ENCODE data around the gene MAN2A1. TPM values are rescaled to one million over a fixed set of nuclear protein-coding genes. Genes with fewer than 3 reads are reported as not detected.

MAN2A1 gene
- total RNA-seq, 1 experiment from 2014 or later, result 86.6 TPM

DNA sequence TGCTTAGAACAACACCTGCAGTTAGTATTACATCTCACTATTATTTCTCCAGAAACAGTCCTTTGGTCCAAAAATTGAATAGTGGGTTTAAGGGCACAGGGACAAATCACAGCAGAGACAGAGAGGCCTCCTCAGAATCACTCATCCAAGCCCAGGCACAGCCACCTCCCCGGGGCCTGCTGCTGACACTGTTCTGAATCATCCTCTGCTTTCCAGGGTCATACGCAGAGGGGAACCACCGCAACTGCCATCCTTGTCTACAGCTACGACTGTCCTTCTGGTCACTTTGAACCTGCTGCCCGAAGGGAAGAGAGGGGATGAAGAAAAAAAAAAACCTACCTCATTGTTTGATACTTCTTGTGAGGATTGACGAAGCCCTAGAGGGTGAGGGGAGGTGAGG, 35.3 kb upstream of the MAN2A1 start (continued):
- TF ChIP-seq FOXK1 (CRISPR knock-in tag; IDR thresholded peaks at IDR 0.05) (no peak), CREB1 (CRISPR knock-in tag; IDR thresholded peaks at IDR 0.05) (no peak)
- TF ChIP-seq, protein P1, sequence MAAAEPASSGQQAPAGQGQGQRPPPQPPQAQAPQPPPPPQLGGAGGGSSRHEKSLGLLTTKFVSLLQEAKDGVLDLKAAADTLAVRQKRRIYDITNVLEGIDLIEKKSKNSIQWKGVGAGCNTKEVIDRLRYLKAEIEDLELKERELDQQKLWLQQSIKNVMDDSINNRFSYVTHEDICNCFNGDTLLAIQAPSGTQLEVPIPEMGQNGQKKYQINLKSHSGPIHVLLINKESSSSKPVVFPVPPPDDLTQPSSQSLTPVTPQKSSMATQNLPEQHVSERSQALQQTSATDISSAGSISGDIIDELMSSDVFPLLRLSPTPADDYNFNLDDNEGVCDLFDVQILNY (CRISPR knock-in tag; IDR thresholded peaks at IDR 0.05), result no peak

DNA sequence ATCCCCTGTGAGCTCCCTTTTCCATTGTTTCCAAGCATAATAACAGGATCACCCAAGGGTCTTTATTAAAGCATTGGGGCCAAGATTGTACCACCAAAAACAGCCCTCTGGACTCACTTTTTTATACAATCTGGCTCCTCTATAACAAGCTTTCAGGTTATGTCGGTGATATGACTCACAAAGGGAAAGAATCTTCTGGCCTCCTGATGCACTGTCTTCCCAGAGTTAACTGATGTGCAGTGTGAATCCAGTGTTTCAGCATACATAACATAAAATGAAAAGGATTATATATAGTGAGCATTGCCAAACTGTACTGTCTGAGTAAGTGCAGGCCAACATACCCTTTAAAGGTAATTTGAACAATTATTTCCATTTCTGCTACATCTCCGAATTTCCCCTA, 33.9 kb upstream of the MAN2A1 start:
- Mint-ChIP-seq H3K27ac (no peak overlapping the region), H3K4me3 (no peak overlapping the region), H3K9me3 (no peaks in the 10 kb centered on the region), H3K4me1 (no peaks in the 10 kb centered on the region), H3K27me3 (ENCODE audit: low read depth) (no peaks in the 10 kb centered on the region), H3K36me3 (no peaks in the 10 kb centered on the region)
- DNase-seq (ENCODE audit: low spot score) (no peak), ATAC-seq (no peak)
- CTCF ChIA-PET, result no interaction called here
- TF ChIP-seq NFE2L1 (CRISPR knock-in tag; IDR thresholded peaks at IDR 0.05), result no peak
- TF ChIP-seq TCF7 (CRISPR knock-in tag; IDR thresholded peaks at IDR 0.05; ENCODE audit: low read depth), result no peak
- no peak for TF ChIP-seq RELA (CRISPR knock-in tag; IDR thresholded peaks at IDR 0.05; ENCODE audit: borderline replicate concordance)
- TF ChIP-seq, protein P2, sequence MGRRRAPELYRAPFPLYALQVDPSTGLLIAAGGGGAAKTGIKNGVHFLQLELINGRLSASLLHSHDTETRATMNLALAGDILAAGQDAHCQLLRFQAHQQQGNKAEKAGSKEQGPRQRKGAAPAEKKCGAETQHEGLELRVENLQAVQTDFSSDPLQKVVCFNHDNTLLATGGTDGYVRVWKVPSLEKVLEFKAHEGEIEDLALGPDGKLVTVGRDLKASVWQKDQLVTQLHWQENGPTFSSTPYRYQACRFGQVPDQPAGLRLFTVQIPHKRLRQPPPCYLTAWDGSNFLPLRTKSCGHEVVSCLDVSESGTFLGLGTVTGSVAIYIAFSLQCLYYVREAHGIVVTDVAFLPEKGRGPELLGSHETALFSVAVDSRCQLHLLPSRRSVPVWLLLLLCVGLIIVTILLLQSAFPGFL (CRISPR knock-in tag; IDR thresholded peaks at IDR 0.05; ENCODE audit: borderline replicate concordance), result no peak
- TF ChIP-seq JAZF1 (CRISPR knock-in tag; IDR thresholded peaks at IDR 0.05), result no peak
- TF ChIP-seq, protein P3, sequence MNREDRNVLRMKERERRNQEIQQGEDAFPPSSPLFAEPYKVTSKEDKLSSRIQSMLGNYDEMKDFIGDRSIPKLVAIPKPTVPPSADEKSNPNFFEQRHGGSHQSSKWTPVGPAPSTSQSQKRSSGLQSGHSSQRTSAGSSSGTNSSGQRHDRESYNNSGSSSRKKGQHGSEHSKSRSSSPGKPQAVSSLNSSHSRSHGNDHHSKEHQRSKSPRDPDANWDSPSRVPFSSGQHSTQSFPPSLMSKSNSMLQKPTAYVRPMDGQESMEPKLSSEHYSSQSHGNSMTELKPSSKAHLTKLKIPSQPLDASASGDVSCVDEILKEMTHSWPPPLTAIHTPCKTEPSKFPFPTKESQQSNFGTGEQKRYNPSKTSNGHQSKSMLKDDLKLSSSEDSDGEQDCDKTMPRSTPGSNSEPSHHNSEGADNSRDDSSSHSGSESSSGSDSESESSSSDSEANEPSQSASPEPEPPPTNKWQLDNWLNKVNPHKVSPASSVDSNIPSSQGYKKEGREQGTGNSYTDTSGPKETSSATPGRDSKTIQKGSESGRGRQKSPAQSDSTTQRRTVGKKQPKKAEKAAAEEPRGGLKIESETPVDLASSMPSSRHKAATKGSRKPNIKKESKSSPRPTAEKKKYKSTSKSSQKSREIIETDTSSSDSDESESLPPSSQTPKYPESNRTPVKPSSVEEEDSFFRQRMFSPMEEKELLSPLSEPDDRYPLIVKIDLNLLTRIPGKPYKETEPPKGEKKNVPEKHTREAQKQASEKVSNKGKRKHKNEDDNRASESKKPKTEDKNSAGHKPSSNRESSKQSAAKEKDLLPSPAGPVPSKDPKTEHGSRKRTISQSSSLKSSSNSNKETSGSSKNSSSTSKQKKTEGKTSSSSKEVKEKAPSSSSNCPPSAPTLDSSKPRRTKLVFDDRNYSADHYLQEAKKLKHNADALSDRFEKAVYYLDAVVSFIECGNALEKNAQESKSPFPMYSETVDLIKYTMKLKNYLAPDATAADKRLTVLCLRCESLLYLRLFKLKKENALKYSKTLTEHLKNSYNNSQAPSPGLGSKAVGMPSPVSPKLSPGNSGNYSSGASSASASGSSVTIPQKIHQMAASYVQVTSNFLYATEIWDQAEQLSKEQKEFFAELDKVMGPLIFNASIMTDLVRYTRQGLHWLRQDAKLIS (CRISPR knock-in tag; IDR thresholded peaks at IDR 0.05; ENCODE audit: borderline replicate concordance), result no peak
- TF ChIP-seq, protein P1 (CRISPR knock-in tag; IDR thresholded peaks at IDR 0.05), result no peak
- no peak for TF ChIP-seq ZNF138 (CRISPR knock-in tag; conservative IDR thresholded peaks at IDR 0.05)
- no peak for TF ChIP-seq EMX1 (CRISPR knock-in tag; IDR thresholded peaks at IDR 0.05)
- TF ChIP-seq, protein P4, sequence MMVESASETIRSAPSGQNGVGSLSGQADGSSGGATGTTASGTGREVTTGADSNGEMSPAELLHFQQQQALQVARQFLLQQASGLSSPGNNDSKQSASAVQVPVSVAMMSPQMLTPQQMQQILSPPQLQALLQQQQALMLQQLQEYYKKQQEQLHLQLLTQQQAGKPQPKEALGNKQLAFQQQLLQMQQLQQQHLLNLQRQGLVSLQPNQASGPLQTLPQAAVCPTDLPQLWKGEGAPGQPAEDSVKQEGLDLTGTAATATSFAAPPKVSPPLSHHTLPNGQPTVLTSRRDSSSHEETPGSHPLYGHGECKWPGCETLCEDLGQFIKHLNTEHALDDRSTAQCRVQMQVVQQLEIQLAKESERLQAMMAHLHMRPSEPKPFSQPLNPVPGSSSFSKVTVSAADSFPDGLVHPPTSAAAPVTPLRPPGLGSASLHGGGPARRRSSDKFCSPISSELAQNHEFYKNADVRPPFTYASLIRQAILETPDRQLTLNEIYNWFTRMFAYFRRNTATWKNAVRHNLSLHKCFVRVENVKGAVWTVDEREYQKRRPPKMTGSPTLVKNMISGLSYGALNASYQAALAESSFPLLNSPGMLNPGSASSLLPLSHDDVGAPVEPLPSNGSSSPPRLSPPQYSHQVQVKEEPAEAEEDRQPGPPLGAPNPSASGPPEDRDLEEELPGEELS (CRISPR knock-in tag; IDR thresholded peaks at IDR 0.05), result no peak
- TF ChIP-seq CBFB (CRISPR knock-in tag; IDR thresholded peaks at IDR 0.05; ENCODE audit: low read depth), result no peak
- TF ChIP-seq GABPB1 (CRISPR knock-in tag; IDR thresholded peaks at IDR 0.05), result no peak
- POLR2A ChIA-PET, result no interaction called here

DNA sequence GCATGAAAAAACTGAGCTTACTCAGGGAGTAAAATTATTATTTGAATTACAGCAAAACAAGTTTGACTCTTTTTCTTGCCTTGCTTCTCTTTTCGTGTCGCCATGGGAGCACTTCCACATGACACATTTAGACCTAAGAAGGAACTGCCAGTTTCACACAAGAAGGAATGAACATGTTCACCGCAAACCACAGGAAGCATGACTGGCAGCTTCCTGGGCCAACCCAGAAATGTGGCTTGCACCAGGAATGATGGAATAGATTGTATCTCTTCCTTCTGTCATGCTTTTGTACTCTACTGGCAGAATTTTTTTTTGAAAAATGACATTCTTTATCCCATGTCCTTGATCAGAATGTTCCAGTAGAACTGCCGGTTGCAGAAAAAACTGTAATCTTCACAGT, 32.9 kb upstream of the MAN2A1 start:
- ChIA-PET POLR2A (no interaction called here), CTCF (no interaction called here)
- DNase-seq (ENCODE audit: low spot score) (no peak), ATAC-seq (no peak)
- Mint-ChIP-seq H3K27ac (no peak overlapping the region), H3K27me3 (ENCODE audit: low read depth) (no peaks in the 10 kb centered on the region), H3K4me1 (no peaks in the 10 kb centered on the region), H3K9me3 (no peaks in the 10 kb centered on the region), H3K36me3 (no peaks in the 10 kb centered on the region), H3K4me3 (no peak overlapping the region)
- no peak for TF ChIP-seq CBFB (CRISPR knock-in tag; IDR thresholded peaks at IDR 0.05; ENCODE audit: low read depth)
- TF ChIP-seq, protein P5, sequence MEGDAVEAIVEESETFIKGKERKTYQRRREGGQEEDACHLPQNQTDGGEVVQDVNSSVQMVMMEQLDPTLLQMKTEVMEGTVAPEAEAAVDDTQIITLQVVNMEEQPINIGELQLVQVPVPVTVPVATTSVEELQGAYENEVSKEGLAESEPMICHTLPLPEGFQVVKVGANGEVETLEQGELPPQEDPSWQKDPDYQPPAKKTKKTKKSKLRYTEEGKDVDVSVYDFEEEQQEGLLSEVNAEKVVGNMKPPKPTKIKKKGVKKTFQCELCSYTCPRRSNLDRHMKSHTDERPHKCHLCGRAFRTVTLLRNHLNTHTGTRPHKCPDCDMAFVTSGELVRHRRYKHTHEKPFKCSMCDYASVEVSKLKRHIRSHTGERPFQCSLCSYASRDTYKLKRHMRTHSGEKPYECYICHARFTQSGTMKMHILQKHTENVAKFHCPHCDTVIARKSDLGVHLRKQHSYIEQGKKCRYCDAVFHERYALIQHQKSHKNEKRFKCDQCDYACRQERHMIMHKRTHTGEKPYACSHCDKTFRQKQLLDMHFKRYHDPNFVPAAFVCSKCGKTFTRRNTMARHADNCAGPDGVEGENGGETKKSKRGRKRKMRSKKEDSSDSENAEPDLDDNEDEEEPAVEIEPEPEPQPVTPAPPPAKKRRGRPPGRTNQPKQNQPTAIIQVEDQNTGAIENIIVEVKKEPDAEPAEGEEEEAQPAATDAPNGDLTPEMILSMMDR (IDR thresholded peaks at IDR 0.05), result no peak
- TF ChIP-seq RELA (CRISPR knock-in tag; IDR thresholded peaks at IDR 0.05; ENCODE audit: borderline replicate concordance), result no peak
- no peak for TF ChIP-seq TEAD1 (CRISPR knock-in tag; IDR thresholded peaks at IDR 0.05)
- no peak for TF ChIP-seq ZNF121 (CRISPR knock-in tag; IDR thresholded peaks at IDR 0.05)
- TF ChIP-seq, protein P6, sequence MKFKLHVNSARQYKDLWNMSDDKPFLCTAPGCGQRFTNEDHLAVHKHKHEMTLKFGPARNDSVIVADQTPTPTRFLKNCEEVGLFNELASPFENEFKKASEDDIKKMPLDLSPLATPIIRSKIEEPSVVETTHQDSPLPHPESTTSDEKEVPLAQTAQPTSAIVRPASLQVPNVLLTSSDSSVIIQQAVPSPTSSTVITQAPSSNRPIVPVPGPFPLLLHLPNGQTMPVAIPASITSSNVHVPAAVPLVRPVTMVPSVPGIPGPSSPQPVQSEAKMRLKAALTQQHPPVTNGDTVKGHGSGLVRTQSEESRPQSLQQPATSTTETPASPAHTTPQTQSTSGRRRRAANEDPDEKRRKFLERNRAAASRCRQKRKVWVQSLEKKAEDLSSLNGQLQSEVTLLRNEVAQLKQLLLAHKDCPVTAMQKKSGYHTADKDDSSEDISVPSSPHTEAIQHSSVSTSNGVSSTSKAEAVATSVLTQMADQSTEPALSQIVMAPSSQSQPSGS (CRISPR knock-in tag; IDR thresholded peaks at IDR 0.05; ENCODE audit: borderline replicate concordance, low read depth), result no peak
- TF ChIP-seq ZNF671 (CRISPR knock-in tag; IDR thresholded peaks at IDR 0.05), result no peak

Measured in WTC11 (cell line).